Measurements from ENCODE around the gene SLC5A11. TPM values are rescaled to one million over a fixed set of nuclear protein-coding genes. Genes with fewer than 3 reads are reported as not detected.

SLC5A11 gene
- polyA plus RNA-seq, 1 donor (not counting 4 experiments of a cell fraction or from before 2014, with no cell fraction given) = 0.07 TPM

GRCh38 chr16:24953721-24954120 lies 108.0 kb downstream of the SLC5A11 start:
- no peak overlapping the region for H2AFZ ChIP-seq (ENCODE audit: control insufficient read depth, low read length)
- H3K36me3 ChIP-seq (ENCODE audit: control insufficient read depth in 2 of 2, extremely low read depth in 1 of 2, insufficient read depth in 2 of 2, low read length in 2 of 2) = peaks cover 16 to 18% of the 10 kb centered on the region in 2 experiments
- no peaks in the 10 kb centered on the region for H3K9me1 ChIP-seq (ENCODE audit: control insufficient read depth, extremely low read depth, insufficient read depth, low read length)
- FAIRE-seq (no peak), DNase-seq (ENCODE audit: low read depth, low spot score) (no peak)
- dilution Hi-C loops (cut with MboI; ENCODE audit: extremely low pct_ligation_motif_present, low sequenced_read_pairs) = no loop called here
- no peaks in the 10 kb centered on the region for H3K79me2 ChIP-seq (ENCODE audit: control insufficient read depth, insufficient read depth, low read length)
- H3K27ac ChIP-seq (ENCODE audit: control insufficient read depth, insufficient read depth, low read length) = no peak overlapping the region
- H3K9ac ChIP-seq (ENCODE audit: control insufficient read depth, extremely low read depth, insufficient read depth, low read length) = no peak overlapping the region
- TF ChIP-seq, protein P1, sequence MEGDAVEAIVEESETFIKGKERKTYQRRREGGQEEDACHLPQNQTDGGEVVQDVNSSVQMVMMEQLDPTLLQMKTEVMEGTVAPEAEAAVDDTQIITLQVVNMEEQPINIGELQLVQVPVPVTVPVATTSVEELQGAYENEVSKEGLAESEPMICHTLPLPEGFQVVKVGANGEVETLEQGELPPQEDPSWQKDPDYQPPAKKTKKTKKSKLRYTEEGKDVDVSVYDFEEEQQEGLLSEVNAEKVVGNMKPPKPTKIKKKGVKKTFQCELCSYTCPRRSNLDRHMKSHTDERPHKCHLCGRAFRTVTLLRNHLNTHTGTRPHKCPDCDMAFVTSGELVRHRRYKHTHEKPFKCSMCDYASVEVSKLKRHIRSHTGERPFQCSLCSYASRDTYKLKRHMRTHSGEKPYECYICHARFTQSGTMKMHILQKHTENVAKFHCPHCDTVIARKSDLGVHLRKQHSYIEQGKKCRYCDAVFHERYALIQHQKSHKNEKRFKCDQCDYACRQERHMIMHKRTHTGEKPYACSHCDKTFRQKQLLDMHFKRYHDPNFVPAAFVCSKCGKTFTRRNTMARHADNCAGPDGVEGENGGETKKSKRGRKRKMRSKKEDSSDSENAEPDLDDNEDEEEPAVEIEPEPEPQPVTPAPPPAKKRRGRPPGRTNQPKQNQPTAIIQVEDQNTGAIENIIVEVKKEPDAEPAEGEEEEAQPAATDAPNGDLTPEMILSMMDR (optimal IDR thresholded peaks at IDR 0.05 in 1 of 3, IDR thresholded peaks at IDR 0.05 in 1 of 3, conservative IDR thresholded peaks at IDR 0.05 in 1 of 3; ENCODE audit: extremely low read depth in 1 of 3, insufficient read depth in 2 of 3, low read length in 3 of 3) = no peak
- no peak for TF ChIP-seq EZH2 (IDR thresholded peaks at IDR 0.05; ENCODE audit: low read length)
- H3K4me1 ChIP-seq (ENCODE audit: control insufficient read depth, extremely low read depth, insufficient read depth, low read length) = no peaks in the 10 kb centered on the region
- H3K9me3 ChIP-seq (ENCODE audit: control insufficient read depth, low read depth, low read length) = no peaks in the 10 kb centered on the region
- H3K4me3 ChIP-seq (ENCODE audit: control insufficient read depth in 2 of 3, extremely low read depth in 1 of 3, insufficient read depth in 2 of 3, low read depth in 1 of 3, low read length in 3 of 3) = no peak overlapping the region
- H3K4me2 ChIP-seq (ENCODE audit: control insufficient read depth, extremely low read depth, insufficient read depth, low read depth, low read length) = no peak overlapping the region
- H4K20me1 ChIP-seq (ENCODE audit: control insufficient read depth, extremely low read depth, insufficient read depth, low read length) = no peaks in the 10 kb centered on the region
- H3K27me3 ChIP-seq (ENCODE audit: control insufficient read depth, extremely low read depth, insufficient read depth, low read length) = no peaks in the 10 kb centered on the region

DNA sequence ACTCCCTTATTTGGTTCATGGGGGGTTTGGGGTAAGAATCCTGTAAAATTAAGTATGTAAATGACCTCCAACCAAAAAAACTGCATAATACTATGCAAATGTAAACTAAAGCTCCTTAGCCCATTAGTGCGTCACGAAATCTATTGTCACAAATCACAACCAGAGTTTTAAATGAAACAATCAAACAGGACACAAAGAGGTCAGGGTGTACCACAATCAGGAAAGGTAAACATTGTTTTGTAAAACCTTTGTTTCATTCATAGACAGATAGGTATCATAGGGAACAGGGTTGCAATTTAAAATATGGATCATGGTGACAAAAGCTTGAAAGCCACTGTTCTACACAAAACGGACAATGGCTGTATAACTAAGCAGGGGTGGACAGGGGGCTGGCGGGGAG lies 108.4 kb downstream of the SLC5A11 start:
- Histone ChIP-seq H3K9me3 (ENCODE audit: control insufficient read depth, low read depth, low read length) (no peaks in the 10 kb centered on the region), H3K36me3 (ENCODE audit: control insufficient read depth in 2 of 2, extremely low read depth in 1 of 2, insufficient read depth in 2 of 2, low read length in 2 of 2) (peaks cover 16 to 19% of the 10 kb centered on the region in 2 experiments), H3K4me1 (ENCODE audit: control insufficient read depth, extremely low read depth, insufficient read depth, low read length) (no peaks in the 10 kb centered on the region), H3K27me3 (ENCODE audit: control insufficient read depth, extremely low read depth, insufficient read depth, low read length) (no peaks in the 10 kb centered on the region), H3K4me2 (ENCODE audit: control insufficient read depth, extremely low read depth, insufficient read depth, low read depth, low read length) (no peak overlapping the region), H3K4me3 (ENCODE audit: control insufficient read depth in 2 of 3, extremely low read depth in 1 of 3, insufficient read depth in 2 of 3, low read depth in 1 of 3, low read length in 3 of 3) (no peak overlapping the region), H3K9me1 (ENCODE audit: control insufficient read depth, extremely low read depth, insufficient read depth, low read length) (no peaks in the 10 kb centered on the region), H3K79me2 (ENCODE audit: control insufficient read depth, insufficient read depth, low read length) (no peaks in the 10 kb centered on the region), H3K9ac (ENCODE audit: control insufficient read depth, extremely low read depth, insufficient read depth, low read length) (no peak overlapping the region), H3K27ac (ENCODE audit: control insufficient read depth, insufficient read depth, low read length) (no peak overlapping the region), H4K20me1 (ENCODE audit: control insufficient read depth, extremely low read depth, insufficient read depth, low read length) (no peaks in the 10 kb centered on the region), H2AFZ (ENCODE audit: control insufficient read depth, low read length) (no peak overlapping the region)
- FAIRE-seq = no peak
- DNase-seq (ENCODE audit: low read depth, low spot score) = no peak
- dilution Hi-C loops (cut with MboI; ENCODE audit: extremely low pct_ligation_motif_present, low sequenced_read_pairs) = no loop called here
- TF ChIP-seq, protein P1 (optimal IDR thresholded peaks at IDR 0.05 in 1 of 3, IDR thresholded peaks at IDR 0.05 in 1 of 3, conservative IDR thresholded peaks at IDR 0.05 in 1 of 3; ENCODE audit: extremely low read depth in 1 of 3, insufficient read depth in 2 of 3, low read length in 3 of 3) = no peak
- no peak for TF ChIP-seq EZH2 (IDR thresholded peaks at IDR 0.05; ENCODE audit: low read length)

Data from keratinocyte (primary cell).